ENCODE results near the gene SYNE3.
A peak's percentile ranks its signal among the peaks of the same experiment; 100 is the strongest.

The SYNE3 gene, protein sequence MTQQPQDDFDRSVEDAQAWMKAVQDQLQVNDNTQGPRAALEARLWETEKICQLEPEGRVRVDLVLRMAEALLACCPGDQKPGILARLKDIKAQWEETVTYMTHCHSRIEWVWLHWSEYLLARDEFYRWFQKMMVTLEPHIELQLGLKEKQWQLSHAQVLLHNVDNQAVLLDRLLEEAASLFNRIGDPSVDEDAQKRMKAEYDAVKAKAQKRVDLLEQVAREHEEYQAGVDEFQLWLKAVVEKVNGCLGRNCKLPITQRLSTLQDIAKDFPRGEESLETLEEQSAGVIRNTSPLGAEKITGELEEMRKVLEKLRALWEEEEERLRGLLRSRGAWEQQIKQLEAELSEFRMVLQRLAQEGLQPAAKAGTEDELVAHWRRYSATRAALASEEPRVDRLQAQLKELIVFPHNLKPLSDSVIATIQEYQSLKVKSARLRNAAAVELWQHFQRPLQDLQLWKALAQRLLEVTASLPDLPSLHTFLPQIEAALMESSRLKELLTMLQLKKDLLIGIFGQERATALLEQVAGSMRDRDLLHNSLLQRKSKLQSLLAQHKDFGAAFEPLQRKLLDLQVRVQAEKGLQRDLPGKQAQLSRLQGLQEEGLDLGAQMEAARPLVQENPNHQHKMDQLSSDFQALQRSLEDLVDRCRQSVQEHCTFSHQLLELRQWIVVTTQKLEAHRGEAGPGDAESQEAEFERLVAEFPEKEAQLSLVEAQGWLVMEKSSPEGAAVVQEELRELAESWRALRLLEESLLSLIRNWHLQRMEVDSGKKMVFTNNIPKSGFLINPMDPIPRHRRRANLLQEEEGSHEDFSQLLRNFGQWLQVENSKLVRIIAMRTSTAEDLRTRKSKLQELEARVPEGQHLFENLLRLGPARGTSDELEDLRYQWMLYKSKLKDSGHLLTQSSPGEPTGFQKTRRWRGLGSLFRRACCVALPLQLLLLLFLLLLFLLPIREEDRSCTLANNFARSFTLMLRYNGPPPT

GRCh38 chr14:95516554-95517181, at the start of gene SYNE3:
SYNE3 (minus strand) TSS chr14:95516650; CDS start chr14:95475821, 40,829 bp downstream.
- DNase-seq (ENCODE audit: low read depth in 2 of 2): no peak

- DNase-seq (ENCODE audit: low read depth in 2 of 2): no peak
Observed at GRCh38 chr14:95564060-95564459, 47.6 kb upstream of the SYNE3 start.

DNA sequence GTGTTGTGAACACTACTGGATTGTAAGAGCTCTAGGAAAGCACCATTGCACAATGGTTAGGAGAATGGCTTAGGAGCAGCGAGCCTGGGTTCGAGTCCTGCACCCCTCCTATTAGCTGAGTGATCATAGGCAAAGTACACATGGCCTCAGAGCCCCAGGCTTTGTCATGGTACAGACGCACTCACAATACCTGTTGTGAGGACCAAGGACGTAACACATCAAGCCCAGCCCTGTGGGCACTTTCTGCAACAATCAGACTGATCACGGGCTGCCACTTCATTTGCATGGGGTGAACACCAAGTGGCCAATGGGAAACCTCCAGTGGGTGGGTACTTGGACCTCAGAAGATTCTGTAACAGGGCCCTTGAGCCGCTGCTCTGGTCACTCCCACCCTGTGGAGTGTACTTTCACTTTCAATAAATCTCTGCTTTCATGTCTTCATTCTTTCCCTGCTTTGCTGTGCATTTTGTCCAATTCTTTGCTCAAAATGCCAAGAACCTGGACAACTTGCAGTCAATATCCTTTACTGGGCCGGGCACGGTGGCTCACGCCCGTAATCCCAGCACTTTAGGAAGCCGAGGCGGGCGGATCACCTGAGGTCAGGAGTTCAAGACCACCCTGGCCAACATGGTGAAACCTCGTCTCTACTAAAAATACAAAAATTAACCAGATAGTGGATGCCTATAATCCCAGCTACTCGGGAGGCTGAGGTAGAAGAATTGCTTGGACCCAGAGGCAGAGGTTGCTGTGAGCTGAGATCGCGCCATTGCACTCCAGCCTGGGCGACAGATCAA, 46.6 kb upstream of the SYNE3 start:
- DNase-seq (ENCODE audit: low read depth in 2 of 2): no peak

- peak; percentile 29 to 33 for DNase-seq (ENCODE audit: low read depth in 2 of 2)
Observed at GRCh38 chr14:95561001-95561412, 44.6 kb upstream of the SYNE3 start.

DNA sequence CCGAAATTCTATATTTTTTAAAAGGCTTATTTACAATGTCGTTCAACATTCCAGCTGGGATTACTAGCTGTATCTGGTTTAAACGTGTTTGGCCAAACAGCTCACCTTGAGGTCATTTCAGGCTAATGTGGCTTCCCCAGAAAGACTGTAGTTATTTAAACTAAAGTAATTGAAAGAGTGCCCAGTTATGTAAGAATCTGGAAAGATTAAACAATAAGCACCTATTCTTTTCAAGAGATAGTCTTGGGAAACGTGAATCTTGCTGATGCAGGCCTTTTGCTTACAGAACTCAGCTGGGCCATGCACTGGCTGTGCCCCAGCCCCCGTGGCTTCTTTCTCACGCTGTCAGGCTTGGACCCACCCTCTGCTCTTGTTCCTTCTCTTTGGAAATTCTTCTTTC, 42.8 kb upstream of the SYNE3 start:
- DNase-seq (ENCODE audit: low read depth in 2 of 2): no peak

GRCh38 chr14:95557832-95558231, 41.4 kb upstream of the SYNE3 start:
- DNase-seq (ENCODE audit: low read depth in 2 of 2): no peak

DNA sequence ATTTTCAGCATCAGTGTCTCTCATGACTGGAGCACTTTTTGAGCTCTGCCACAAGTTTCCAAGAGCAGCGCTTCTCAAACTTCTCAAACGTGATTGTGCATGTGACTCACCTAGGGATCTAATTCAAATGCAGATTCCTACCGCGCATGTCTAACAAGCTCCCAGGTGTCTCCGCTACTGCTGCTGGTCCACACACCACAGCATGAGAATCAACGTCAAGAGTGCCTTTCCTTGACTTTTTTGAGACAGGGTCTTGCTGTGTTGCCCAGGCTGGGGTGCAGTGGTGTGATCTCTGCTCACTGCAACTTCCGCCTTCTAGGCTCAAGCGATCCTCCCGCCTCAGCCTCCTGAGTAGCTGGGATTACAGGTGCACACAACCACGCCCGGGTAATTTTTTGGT, 40.8 kb upstream of the SYNE3 start:
- no peak for DNase-seq (ENCODE audit: low read depth in 2 of 2)

- no peak for DNase-seq (ENCODE audit: low read depth in 2 of 2)
Observed at GRCh38 chr14:95555053-95555452, 38.6 kb upstream of the SYNE3 start.

GRCh38 chr14:95553141-95553540, 36.7 kb upstream of the SYNE3 start:
- no peak for DNase-seq (ENCODE audit: low read depth in 2 of 2)

- DNase-seq (ENCODE audit: low read depth in 2 of 2): no peak
Observed at GRCh38 chr14:95551435-95551834, 35.0 kb upstream of the SYNE3 start.

- no peak for DNase-seq (ENCODE audit: low read depth in 2 of 2)
Observed at GRCh38 chr14:95549656-95550585, 33.5 kb upstream of the SYNE3 start.

DNA sequence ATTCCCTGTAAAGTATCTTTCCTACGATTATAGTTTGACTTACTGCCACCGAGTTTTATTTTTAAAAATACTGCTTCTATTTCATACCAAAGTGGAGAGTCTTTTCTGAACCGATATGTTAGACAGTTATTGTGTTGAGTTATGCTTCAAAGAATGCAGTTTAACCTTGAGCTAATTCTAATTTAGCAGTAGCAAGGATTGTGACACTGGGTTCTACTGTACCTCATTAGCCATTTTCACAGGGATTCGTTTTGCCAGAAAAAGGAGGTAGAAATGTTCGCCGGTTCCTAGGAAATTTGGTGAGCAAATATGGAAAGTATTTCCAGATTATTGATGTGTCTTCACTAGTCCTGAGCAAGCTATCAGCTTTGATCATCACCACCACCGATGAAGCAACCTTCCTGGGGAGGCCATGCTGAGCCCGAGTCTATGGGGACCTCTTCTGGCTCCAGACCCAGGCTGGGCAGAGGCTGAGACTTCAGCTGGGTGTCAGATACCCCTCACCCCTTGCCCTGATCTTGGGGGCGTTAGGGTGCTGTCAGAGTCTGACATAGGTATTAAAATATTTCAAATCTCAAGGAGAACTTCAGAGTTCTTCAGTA, 32.0 kb upstream of the SYNE3 start:
- DNase-seq (ENCODE audit: low read depth in 2 of 2): no peak

- DNase-seq (ENCODE audit: low read depth in 2 of 2): no peak
Observed at GRCh38 chr14:95547626-95548327, 31.3 kb upstream of the SYNE3 start.

GRCh38 chr14:95547272-95547625, 30.8 kb upstream of the SYNE3 start:
- DNase-seq (ENCODE audit: low read depth in 2 of 2): no peak

DNA sequence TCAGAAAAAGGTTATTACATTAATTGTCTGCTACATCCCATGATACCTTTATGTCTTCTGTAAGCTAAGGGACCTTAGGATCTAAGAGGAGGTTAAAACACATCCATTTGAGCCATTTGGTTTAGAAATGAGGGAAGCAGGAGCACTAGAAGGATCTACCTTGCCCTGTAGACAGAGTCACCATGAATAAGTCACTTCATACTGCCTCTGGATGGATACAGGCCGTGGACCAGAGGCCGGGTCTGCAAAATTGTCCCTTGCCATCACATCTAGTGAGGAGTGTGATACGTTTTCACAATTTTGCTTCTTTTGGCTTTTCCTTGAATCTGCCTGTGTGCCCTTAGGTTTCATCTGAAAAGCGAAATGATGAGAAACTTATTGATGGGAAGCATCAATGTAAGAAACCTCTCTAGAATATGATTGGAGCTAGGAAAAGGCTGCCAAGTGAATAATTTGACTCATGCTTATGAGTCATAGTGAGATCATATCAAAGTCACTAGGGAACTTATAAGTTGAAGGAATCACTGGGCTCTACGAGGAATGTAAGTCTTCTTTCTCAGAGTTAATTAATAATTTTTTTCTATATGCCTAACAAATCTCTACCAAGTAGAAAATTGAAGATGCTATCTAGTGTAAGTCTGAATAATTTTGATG, 29.2 kb upstream of the SYNE3 start:
- DNase-seq (ENCODE audit: low read depth in 2 of 2): peak in 1 of 2 experiments; percentile 25

DNA sequence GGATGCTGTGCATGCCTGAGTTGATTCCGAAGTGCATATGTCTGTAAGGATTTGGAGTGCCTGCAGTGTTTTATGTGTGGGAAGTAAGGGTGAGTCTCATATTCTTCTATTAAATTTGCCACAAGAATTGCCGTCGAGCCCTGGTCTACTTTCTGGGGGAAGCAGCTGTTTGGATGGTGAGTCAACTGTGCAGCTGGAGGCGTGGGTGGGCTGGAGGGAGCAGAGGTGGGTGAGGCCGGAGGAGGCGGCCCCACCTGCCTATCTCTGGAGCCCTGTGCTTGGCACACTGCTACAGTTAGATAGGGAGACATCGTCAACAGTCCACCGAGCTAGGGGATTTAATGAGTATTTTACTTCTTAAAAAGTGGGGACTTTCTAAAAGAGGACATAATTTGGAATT, 28.1 kb upstream of the SYNE3 start:
- no peak for DNase-seq (ENCODE audit: low read depth in 2 of 2)

GRCh38 chr14:95543021-95543420, 26.6 kb upstream of the SYNE3 start:
- no peak for DNase-seq (ENCODE audit: low read depth in 2 of 2)
